Activated CD8-positive, alpha-beta memory T cell treated with anti-CD3 and anti-CD28 coated beads for 24 hours (primary cell): ENCODE measurements around the gene MYLIP.

Experiments used
- DNase-seq: peaks from one replicate; pipeline ENCODE4 v3.0.0-alpha.2; 2020

The MYLIP gene

GRCh38 chr6:16177881-16178280 lies 49.0 kb downstream of the MYLIP start:
- no peak for DNase-seq

DNA sequence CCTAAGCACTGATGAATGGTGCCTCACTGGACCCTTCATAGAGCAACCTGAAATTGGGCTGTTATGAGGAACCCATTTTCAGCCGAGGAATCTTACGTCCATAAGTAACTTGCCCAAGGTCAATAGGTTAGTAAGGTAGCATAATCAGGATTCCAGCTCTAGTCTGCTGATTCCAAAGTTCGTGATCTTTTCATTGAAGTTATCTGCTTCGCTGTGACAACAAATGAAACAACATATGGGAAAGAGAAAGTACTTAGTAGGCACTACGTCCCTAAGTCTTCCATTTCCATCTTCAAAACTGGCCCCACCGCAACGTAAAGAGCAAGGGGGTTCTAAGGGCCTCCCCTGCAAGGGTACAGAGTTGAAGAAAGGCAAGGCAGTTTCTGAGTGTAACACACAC lies 49.5 kb downstream of the MYLIP start:
- no peak for DNase-seq

DNA sequence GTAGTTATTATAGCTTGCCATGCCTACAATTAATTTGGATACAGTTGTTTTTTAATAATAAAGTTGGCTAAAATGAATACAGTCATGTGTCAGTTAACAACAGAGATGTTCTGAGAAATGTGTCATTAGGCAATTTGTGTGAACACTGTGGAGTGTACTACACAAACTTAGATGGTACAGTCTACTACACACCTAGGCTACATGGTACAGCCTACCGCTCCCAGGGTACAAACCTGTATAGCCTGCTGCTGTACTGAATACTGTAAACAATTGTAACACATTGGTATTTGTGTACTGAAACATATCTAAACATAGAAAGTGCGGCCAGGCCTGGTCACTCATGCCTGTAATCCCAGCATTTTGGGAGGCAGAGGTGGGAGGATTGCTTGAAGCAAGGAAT lies 50.2 kb downstream of the MYLIP start:
- DNase-seq = no peak

DNA sequence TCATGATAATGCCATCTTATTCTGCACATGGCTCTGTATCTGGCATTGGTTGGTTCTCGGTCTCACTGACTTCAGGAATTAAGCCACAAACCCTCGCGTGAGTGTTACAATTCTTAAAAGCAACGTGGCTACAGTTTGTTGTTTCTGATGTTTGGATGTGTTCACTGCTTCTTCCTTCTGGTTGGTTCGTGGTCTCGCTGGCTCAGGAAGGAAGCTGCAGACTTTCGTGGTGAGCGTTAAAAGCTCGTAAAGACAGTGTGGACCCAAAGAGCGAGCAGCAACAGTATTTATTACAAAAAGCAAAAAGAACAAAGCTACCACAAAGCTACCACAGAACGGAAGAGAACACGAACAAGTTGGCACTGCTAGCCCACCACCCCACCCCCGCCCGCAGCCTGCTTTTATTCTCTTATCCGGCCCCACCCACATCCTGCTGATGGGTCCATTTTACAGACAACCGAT lies 51.1 kb downstream of the MYLIP start:
- no peak for DNase-seq

GRCh38 chr6:16180696-16181438 lies 52.0 kb downstream of the MYLIP start:
- no peak for DNase-seq

GRCh38 chr6:16181439-16182297 lies 52.8 kb downstream of the MYLIP start:
- DNase-seq = no peak

DNA sequence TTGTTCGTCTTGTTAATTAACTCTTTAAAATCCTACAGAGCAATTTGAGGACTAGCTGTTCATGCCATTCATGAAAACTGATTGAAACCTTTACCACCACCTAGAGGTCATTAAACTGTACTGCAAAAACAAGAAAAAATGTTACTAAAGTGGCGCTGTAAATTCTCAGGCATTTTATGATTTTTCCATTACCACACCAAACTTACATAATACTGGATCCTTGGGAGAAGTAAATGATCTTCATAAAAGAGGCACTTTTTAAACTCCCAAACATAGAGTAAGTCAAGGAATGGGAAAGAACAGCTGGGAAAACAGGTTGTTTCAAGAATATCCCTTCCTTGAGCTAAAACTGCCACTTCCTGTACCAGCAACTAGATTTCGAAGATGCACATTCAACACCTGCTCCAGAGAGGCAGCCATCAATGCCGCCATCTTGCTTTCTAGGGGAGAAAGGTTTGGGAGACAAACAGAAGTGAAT lies 54.3 kb downstream of the MYLIP start:
- no peak for DNase-seq

DNA sequence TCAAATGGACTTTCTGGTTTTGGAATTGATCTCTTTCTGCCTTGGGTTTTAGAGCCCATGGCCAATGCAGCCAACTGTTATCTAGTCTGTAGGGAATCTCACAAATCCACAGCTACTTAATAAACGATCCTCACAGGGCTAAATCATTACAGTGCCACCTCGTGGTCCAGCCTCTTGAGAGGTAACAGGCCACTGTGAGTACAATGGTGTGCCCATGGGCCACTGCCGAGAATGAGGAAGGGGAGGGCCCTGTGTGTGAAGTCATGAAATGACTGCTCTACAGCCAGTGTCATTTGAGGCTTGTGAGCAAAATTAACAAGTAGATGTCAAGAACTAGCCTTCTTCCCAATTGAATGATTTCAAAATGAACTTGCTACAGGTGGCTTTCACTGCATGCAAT lies 55.2 kb downstream of the MYLIP start:
- DNase-seq = no peak

- no peak for DNase-seq
These were observed 55.7 kb downstream of the MYLIP start for GRCh38 chr6:16184551-16184950.

DNA sequence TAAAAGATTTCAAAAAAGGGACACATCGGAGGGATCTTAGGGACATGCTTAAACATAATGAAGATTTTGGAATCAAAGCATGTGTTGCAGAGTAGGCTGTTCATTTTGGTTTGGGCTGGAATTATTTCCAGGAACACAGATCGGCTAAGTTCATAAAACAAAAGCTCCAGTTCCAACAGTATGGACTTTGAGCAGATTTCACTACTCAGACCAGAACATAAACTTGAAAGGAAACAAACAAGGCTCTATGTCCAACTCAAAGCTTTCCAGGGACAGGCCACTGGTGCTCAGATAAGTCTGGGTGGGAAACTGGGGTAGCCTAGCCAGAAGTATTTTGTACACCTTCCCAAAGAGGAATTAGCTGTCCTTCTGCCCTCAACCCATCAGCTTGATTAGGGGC lies 58.3 kb downstream of the MYLIP start:
- DNase-seq = no peak

- no peak for DNase-seq
These were observed 61.3 kb downstream of the MYLIP start for GRCh38 chr6:16190214-16190613.

DNA sequence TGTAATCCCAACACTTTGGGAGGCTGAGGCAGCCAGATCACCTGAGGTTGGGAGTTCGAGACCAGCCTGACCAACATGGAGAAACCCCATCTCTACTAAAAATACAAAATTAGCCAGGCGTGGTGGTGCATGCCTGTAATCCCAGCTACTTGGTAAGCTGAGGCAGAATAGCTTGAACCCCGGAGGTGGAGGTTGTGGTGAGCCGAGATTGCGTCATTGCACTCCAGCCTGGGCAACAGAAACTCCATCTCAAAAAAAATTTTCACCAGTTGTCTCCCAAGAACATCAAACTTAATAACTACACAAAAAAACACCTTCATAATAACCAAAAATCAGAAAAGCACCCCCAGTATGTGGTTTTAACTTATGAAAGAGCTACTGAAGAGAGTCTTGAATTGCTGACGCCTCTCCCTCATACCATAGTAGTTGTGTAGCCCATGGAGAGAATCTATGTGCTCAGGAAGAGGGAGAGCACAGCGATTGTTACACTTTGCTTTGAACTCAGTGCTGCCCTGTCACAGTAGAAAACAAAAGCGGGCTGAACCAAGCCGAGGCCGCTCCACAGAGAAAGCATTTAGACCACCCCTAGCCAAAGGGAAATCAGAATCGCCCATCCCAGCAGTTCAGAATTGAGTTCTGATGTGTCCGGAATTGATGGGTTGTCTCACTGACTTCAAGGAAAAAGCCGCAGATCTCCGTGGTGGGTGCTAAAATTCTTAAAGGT lies 67.5 kb downstream of the MYLIP start:
- no peak for DNase-seq

GRCh38 chr6:16196984-16197546 lies 68.2 kb downstream of the MYLIP start:
- no peak for DNase-seq
